Heart left ventricle (tissue), 13 donors: ENCODE results near the gene KISS1R.

Experiments
- POLR2A ChIP-seq, 2 donors: fragments of 450-650 bp; IDR thresholded peaks; one replicate each; pipeline ENCODE4 v1.6.1; 2017; ENCODE audit warnings: antibody characterized with exemption in 2 of 2, mild to moderate bottlenecking in 2 of 2, moderate library complexity in 2 of 2
- TF ChIP-seq, protein P1 (sequence below), 12 donors: fragments of 200-600 bp; sonication (generic) in 4 of 12; IDR thresholded peaks; one replicate each; pipeline versions ENCODE4 v1.5.0 to v1.8.0; 2018 to 2022; ENCODE audit warnings: antibody characterized with exemption in 12 of 12, mild to moderate bottlenecking in 5 of 12
- donor health status: ischemic (EF 13 %, LVEDD 7.1; RV severe dilation, severe dysfunction).
- donor health status: DM: no; HTN: yes; CAD: no.
- donor health status: DM: no; HTN: no; CAD: no.
- donor health status: ischemic (EF 25% LVEDD 6.9; RV normal size, moderate dysfunction).
- donor health status: ischemic (EF 25% LVEDD 5.7; RV mildly dilated, moderate dysfunction).
- donor health status: ischemic (EF 35%, LVEDD 5.7; RV mildly dilated, moderate dysfunction).
- donor health status: nonischemic (EF 11% LVEDD 7.7; RV severe dilation, severe dysfunction).
- donor health status: DM: yes; HTN: yes; CAD: no.
- donor health status: PGD.
- donor health status: ischemic (EF 29% LVEDD 5.4; RV normal size, mild dysfunction).
- donor health status: nonischemic (EF 23%, LVEDD 6.1; RV moderate dilation, normal function).

DNA sequence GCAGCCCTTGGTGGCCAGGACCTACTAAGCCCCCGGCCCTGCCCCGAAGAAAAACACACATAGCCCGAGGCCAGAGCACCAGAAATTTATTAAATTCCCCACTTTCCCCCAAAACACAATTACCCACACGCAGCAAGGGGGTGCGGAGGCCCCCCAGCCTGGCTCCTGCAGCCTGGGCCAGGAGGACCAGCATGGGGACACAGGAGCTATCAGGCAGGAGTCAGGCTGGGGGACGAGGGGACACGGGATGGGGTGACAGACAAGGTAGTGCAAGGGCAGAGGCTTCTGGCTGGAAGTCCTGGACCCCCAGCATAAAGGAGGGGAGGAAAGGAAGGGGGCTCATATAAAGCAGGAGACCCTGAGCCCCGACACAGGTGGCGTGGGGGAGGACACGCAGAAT, 20.7 kb upstream of the KISS1R start:
- no peak for TF ChIP-seq POLR2A (IDR thresholded peaks at IDR 0.05)
- TF ChIP-seq, protein P1, sequence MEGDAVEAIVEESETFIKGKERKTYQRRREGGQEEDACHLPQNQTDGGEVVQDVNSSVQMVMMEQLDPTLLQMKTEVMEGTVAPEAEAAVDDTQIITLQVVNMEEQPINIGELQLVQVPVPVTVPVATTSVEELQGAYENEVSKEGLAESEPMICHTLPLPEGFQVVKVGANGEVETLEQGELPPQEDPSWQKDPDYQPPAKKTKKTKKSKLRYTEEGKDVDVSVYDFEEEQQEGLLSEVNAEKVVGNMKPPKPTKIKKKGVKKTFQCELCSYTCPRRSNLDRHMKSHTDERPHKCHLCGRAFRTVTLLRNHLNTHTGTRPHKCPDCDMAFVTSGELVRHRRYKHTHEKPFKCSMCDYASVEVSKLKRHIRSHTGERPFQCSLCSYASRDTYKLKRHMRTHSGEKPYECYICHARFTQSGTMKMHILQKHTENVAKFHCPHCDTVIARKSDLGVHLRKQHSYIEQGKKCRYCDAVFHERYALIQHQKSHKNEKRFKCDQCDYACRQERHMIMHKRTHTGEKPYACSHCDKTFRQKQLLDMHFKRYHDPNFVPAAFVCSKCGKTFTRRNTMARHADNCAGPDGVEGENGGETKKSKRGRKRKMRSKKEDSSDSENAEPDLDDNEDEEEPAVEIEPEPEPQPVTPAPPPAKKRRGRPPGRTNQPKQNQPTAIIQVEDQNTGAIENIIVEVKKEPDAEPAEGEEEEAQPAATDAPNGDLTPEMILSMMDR (IDR thresholded peaks at IDR 0.05) = no peak
